GM21529 (cell line): ENCODE measurements around the gene KDF1.
"Not testable (repeated sequence)": the region's sequence is repeated elsewhere in the genome, so short reads cannot be mapped to it uniquely, and the experiment has no call there.

Experiments
- ATAC-seq: cut with Tn5 transposase; IDR thresholded peaks from one replicate; pipeline ENCODE4 v1.9.1; 2021; ENCODE audit not compliant: unreplicated experiment

The KDF1 gene

GRCh38 chr1:26959270-26959669, 998 bp downstream of the KDF1 start:
- no peak for ATAC-seq

GRCh38 chr1:26957306-26957705, 3.0 kb downstream of the KDF1 start:
- ATAC-seq, result no peak

- ATAC-seq, result no peak
Observed at GRCh38 chr1:26956321-26956720, 3.9 kb downstream of the KDF1 start.

GRCh38 chr1:26953374-26953773, 6.9 kb downstream of the KDF1 start:
- no peak for ATAC-seq

- ATAC-seq, result no peak
Observed at GRCh38 chr1:26951821-26952497, 8.3 kb downstream of the KDF1 start.

- no peak for ATAC-seq
Observed at GRCh38 chr1:26951216-26951615, 9.1 kb downstream of the KDF1 start.

GRCh38 chr1:26950602-26951001, 9.7 kb downstream of the KDF1 start:
- no peak for ATAC-seq

GRCh38 chr1:26949926-26950319, 10.3 kb downstream of the KDF1 start:
- no peak for ATAC-seq

- ATAC-seq, result no peak
Observed at GRCh38 chr1:26949266-26949925, 10.9 kb downstream of the KDF1 start.

GRCh38 chr1:26948725-26949057, 11.6 kb downstream of the KDF1 start:
- not testable (repeated sequence) for ATAC-seq

GRCh38 chr1:26946270-26946669, 14.0 kb downstream of the KDF1 start:
- ATAC-seq, result no peak

GRCh38 chr1:26945728-26946127, 14.5 kb downstream of the KDF1 start:
- no peak for ATAC-seq

GRCh38 chr1:26945138-26945537, 15.1 kb downstream of the KDF1 start:
- no peak for ATAC-seq

- no peak for ATAC-seq
Observed at GRCh38 chr1:26942656-26943055, 17.6 kb downstream of the KDF1 start.

- ATAC-seq, result no peak
Observed at GRCh38 chr1:26941311-26941710, 19.0 kb downstream of the KDF1 start.

GRCh38 chr1:26938659-26939025, 21.6 kb downstream of the KDF1 start:
- no peak for ATAC-seq

- no peak for ATAC-seq
Observed at GRCh38 chr1:26938004-26938658, 22.1 kb downstream of the KDF1 start.

- no peak for ATAC-seq
Observed at GRCh38 chr1:26936823-26937222, 23.4 kb downstream of the KDF1 start.

GRCh38 chr1:26932531-26932930, 27.7 kb downstream of the KDF1 start:
- ATAC-seq, result no peak

GRCh38 chr1:26923711-26924110, 36.6 kb downstream of the KDF1 start:
- no peak for ATAC-seq

GRCh38 chr1:26922901-26923300, 37.4 kb downstream of the KDF1 start:
- no peak for ATAC-seq

GRCh38 chr1:26922431-26922729, 37.9 kb downstream of the KDF1 start:
- ATAC-seq, result no peak
